WERI-Rb-1 (cell line): ENCODE data around the gene SNX1.

Experiments used
- DNase-seq: peaks from one replicate; pipeline ENCODE4 v3.0.0-alpha.2; 2020
- H3K27ac ChIP-seq: fragments of 250-450 bp; sonication (Bioruptor Pico); 2 replicates; pipeline ENCODE4 v1.5.1; 2020; ENCODE audit warnings: mild to moderate bottlenecking, moderate library complexity
- H3K27me3 ChIP-seq: fragments of 250-450 bp; sonication (Bioruptor Pico); 2 replicates; pipeline ENCODE4 v1.5.1; 2021; ENCODE audit warnings: mild to moderate bottlenecking, low read depth, moderate library complexity; ENCODE audit not compliant: insufficient read depth, severe bottlenecking
- H3K36me3 ChIP-seq: fragments of 250-450 bp; sonication (Bioruptor Pico); 2 replicates; pipeline ENCODE4 v1.5.1; 2020; ENCODE audit warnings: mild to moderate bottlenecking, moderate library complexity
- H3K4me3 ChIP-seq: 2 replicates; pipeline ENCODE4 v1.5.1; 2011; ENCODE audit warnings: low read depth, mild to moderate bottlenecking, control low read depth, low read length
- H3K9me3 ChIP-seq: fragments of 250-450 bp; sonication (Bioruptor Pico); 2 replicates; pipeline ENCODE4 v1.5.1; 2021; ENCODE audit warnings: mild to moderate bottlenecking, moderate library complexity; ENCODE audit not compliant: severe bottlenecking
- CTCF ChIP-seq: IDR thresholded peaks from 2 replicates; pipeline ENCODE4 v1.5.1; 2011; ENCODE audit warnings: low read depth, mild to moderate bottlenecking, control low read depth, inconsistent platforms, low read length

The SNX1 gene

GRCh38 chr15:64148581-64148980 lies 52.8 kb downstream of the SNX1 start:
- H3K36me3 ChIP-seq = no peaks in the 10 kb centered on the region; the same call in none of the 2 replicates
- H3K27ac ChIP-seq = no peak overlapping the region
- H3K9me3 ChIP-seq = no peaks in the 10 kb centered on the region
- no peak for DNase-seq
- H3K27me3 ChIP-seq = peaks cover 2% of the 10 kb centered on the region
- no peak for TF ChIP-seq CTCF
- no peak overlapping the region for H3K4me3 ChIP-seq

- TF ChIP-seq CTCF = peak; percentile 25; the same call in 1 of the 2 replicates
- Histone ChIP-seq H3K4me3 (no peak overlapping the region), H3K27ac (no peak overlapping the region), H3K27me3 (peaks cover 2% of the 10 kb centered on the region), H3K9me3 (no peaks in the 10 kb centered on the region), H3K36me3 (peaks cover 8% of the 10 kb centered on the region)
- peak; percentile 43 for DNase-seq
These were observed 53.6 kb downstream of the SNX1 start for GRCh38 chr15:64149424-64149823.

- no peak overlapping the region for H3K4me3 ChIP-seq
- peaks cover 12% of the 10 kb centered on the region for H3K36me3 ChIP-seq
- DNase-seq = no peak
- no peak overlapping the region for H3K27ac ChIP-seq
- no peak for TF ChIP-seq CTCF
- H3K27me3 ChIP-seq = peaks cover 2% of the 10 kb centered on the region
- H3K9me3 ChIP-seq = no peaks in the 10 kb centered on the region
These were observed 54.3 kb downstream of the SNX1 start for GRCh38 chr15:64149893-64150578.

GRCh38 chr15:64151727-64152506 lies 56.1 kb downstream of the SNX1 start, which contains the start of gene SNX22:
SNX22 (plus strand) TSS chr15:64151731; CDS start chr15:64151776, 45 bp downstream.
- TF ChIP-seq CTCF = no peak
- no peaks in the 10 kb centered on the region for H3K9me3 ChIP-seq
- peak within 1 kb of the TSS; percentile 28 for H3K27ac ChIP-seq
- peaks cover 2% of the 10 kb centered on the region for H3K27me3 ChIP-seq
- peaks cover 30% of the 10 kb centered on the region for H3K36me3 ChIP-seq
- no peak for DNase-seq
- peak within 1 kb of the TSS; percentile 84 for H3K4me3 ChIP-seq

- Histone ChIP-seq H3K27me3 (peaks cover 2% of the 10 kb centered on the region), H3K9me3 (no peaks in the 10 kb centered on the region), H3K27ac (no peak overlapping the region), H3K36me3 (peaks cover 38% of the 10 kb centered on the region), H3K4me3 (peak overlapping the region; percentile 84)
- no peak for DNase-seq
- no peak for TF ChIP-seq CTCF
These were observed 57.0 kb downstream of the SNX1 start for GRCh38 chr15:64152507-64153387.
